IPS-NIHi11 (cell line): Measurements from ENCODE around the gene LGR5.
A peak's percentile ranks its signal among the peaks of the same experiment; 100 is the strongest.
"Not testable (repeated sequence)": the region's sequence is repeated elsewhere in the genome, so short reads cannot be mapped to it uniquely, and the experiment has no call there.

Experiments used
- DNase-seq: peaks from one replicate; pipeline ENCODE4 v3.0.0; 2012; ENCODE audit warnings: mixed read lengths, low spot score

LGR5 gene

GRCh38 chr12:71474791-71475190 lies 35.2 kb downstream of the LGR5 start:
- DNase-seq = no peak

- no peak for DNase-seq
Observed at GRCh38 chr12:71475280-71475679, 35.7 kb downstream of the LGR5 start.

- DNase-seq = no peak
Observed at GRCh38 chr12:71476513-71476912, 36.9 kb downstream of the LGR5 start.

- DNase-seq = no peak
Observed at GRCh38 chr12:71477609-71478008, 38.0 kb downstream of the LGR5 start.

- no peak for DNase-seq
Observed at GRCh38 chr12:71478270-71478669, 38.7 kb downstream of the LGR5 start.

- DNase-seq = no peak
Observed at GRCh38 chr12:71484272-71484905, 44.8 kb downstream of the LGR5 start.

GRCh38 chr12:71490844-71491243 lies 51.2 kb downstream of the LGR5 start:
- DNase-seq = not testable (repeated sequence)

- no peak for DNase-seq
Observed at GRCh38 chr12:71492604-71493003, 53.0 kb downstream of the LGR5 start.

GRCh38 chr12:71499834-71500233 lies 60.2 kb downstream of the LGR5 start:
- DNase-seq = no peak

- peak; percentile 44 for DNase-seq
Observed at GRCh38 chr12:71503579-71504391, 64.2 kb downstream of the LGR5 start.

GRCh38 chr12:71504476-71504875 lies 64.9 kb downstream of the LGR5 start:
- DNase-seq = peak; percentile 18

GRCh38 chr12:71509705-71510104 lies 70.1 kb downstream of the LGR5 start:
- DNase-seq = no peak

- no peak for DNase-seq
Observed at GRCh38 chr12:71517145-71517846, 77.7 kb downstream of the LGR5 start.

- DNase-seq = no peak
Observed at GRCh38 chr12:71521125-71521524, 81.5 kb downstream of the LGR5 start.

GRCh38 chr12:71524626-71525025 lies 85.0 kb downstream of the LGR5 start:
- no peak for DNase-seq

GRCh38 chr12:71533703-71534102 lies 94.1 kb downstream of the LGR5 start:
- DNase-seq = no peak

GRCh38 chr12:71536279-71536938 lies 96.8 kb downstream of the LGR5 start:
- no peak for DNase-seq

GRCh38 chr12:71536939-71537622 lies 97.5 kb downstream of the LGR5 start:
- no peak for DNase-seq

GRCh38 chr12:71538807-71539206 lies 99.2 kb downstream of the LGR5 start:
- no peak for DNase-seq

- DNase-seq = no peak
Observed at GRCh38 chr12:71541583-71541982, 102.0 kb downstream of the LGR5 start.

- no peak for DNase-seq
Observed at GRCh38 chr12:71546322-71546861, 106.8 kb downstream of the LGR5 start.

- DNase-seq = no peak
Observed at GRCh38 chr12:71548893-71549292, 109.3 kb downstream of the LGR5 start.
